ENCODE results near the gene CDH6.

- no peak for TF ChIP-seq CTCF (IDR thresholded peaks at IDR 0.05 in 4 of 5, conservative IDR thresholded peaks at IDR 0.05 in 1 of 5)
- no peak for TF ChIP-seq POLR2A (IDR thresholded peaks at IDR 0.05)
These were observed 42.9 kb downstream of the CDH6 start for GRCh38 chr5:31236339-31236738.
